Measurements from ENCODE around the gene SETD3.

SETD3 gene

GRCh38 chr14:99424306-99424877 is 56.3 kb downstream of the SETD3 start:
- no peak for DNase-seq (ENCODE audit: low read depth in 2 of 2)

GRCh38 chr14:99423434-99423833 is 57.2 kb downstream of the SETD3 start:
- DNase-seq (ENCODE audit: low read depth in 2 of 2): no peak

- DNase-seq (ENCODE audit: low read depth in 2 of 2): no peak
Observed at GRCh38 chr14:99422228-99423010, 58.2 kb downstream of the SETD3 start.

GRCh38 chr14:99420711-99421110 is 59.9 kb downstream of the SETD3 start:
- DNase-seq (ENCODE audit: low read depth in 2 of 2): no peak

GRCh38 chr14:99419905-99420304 is 60.8 kb downstream of the SETD3 start:
- DNase-seq (ENCODE audit: low read depth in 2 of 2): no peak

- DNase-seq (ENCODE audit: low read depth in 2 of 2): no peak
Observed at GRCh38 chr14:99418242-99418641, 62.4 kb downstream of the SETD3 start.

- no peak for DNase-seq (ENCODE audit: low read depth in 2 of 2)
Observed at GRCh38 chr14:99416909-99417308, 63.8 kb downstream of the SETD3 start.

- peak in 1 of 2 donors; percentile 61 for DNase-seq (ENCODE audit: low read depth in 2 of 2)
Observed at GRCh38 chr14:99415496-99416281, 65.0 kb downstream of the SETD3 start.

GRCh38 chr14:99413911-99414310 is 66.7 kb downstream of the SETD3 start:
- no peak for DNase-seq (ENCODE audit: low read depth in 2 of 2)

- DNase-seq (ENCODE audit: low read depth in 2 of 2): no peak
Observed at GRCh38 chr14:99413172-99413571, 67.5 kb downstream of the SETD3 start.

- DNase-seq (ENCODE audit: low read depth in 2 of 2): no peak
Observed at GRCh38 chr14:99412117-99413061, 68.3 kb downstream of the SETD3 start.

GRCh38 chr14:99410019-99410418 is 70.6 kb downstream of the SETD3 start:
- DNase-seq (ENCODE audit: low read depth in 2 of 2): no peak

GRCh38 chr14:99408971-99409289 is 71.7 kb downstream of the SETD3 start:
- DNase-seq (ENCODE audit: low read depth in 2 of 2): no peak

- DNase-seq (ENCODE audit: low read depth in 2 of 2): no peak
Observed at GRCh38 chr14:99408286-99408970, 72.2 kb downstream of the SETD3 start.

- no peak for DNase-seq (ENCODE audit: low read depth in 2 of 2)
Observed at GRCh38 chr14:99407416-99407815, 73.2 kb downstream of the SETD3 start.

- no peak for DNase-seq (ENCODE audit: low read depth in 2 of 2)
Observed at GRCh38 chr14:99402950-99403349, 77.7 kb downstream of the SETD3 start.

GRCh38 chr14:99402285-99402648 is 78.4 kb downstream of the SETD3 start:
- no peak for DNase-seq (ENCODE audit: low read depth in 2 of 2)

- no peak for DNase-seq (ENCODE audit: low read depth in 2 of 2)
Observed at GRCh38 chr14:99401621-99402284, 78.9 kb downstream of the SETD3 start.

- no peak for DNase-seq (ENCODE audit: low read depth in 2 of 2)
Observed at GRCh38 chr14:99401211-99401610, 79.4 kb downstream of the SETD3 start.

- DNase-seq (ENCODE audit: low read depth in 2 of 2): no peak
Observed at GRCh38 chr14:99397698-99398097, 83.0 kb downstream of the SETD3 start.

Data from stimulated activated CD4-positive, alpha-beta T cell treated with anti-CD3 and anti-CD28 coated beads, Interleukin-1b, Interleukin-23, amount 100 ng/mL, for 4 hours (primary cell).